Measurements from ENCODE around the gene ARMC10.
"Not testable (repeated sequence)": the region's sequence is repeated elsewhere in the genome, so short reads cannot be mapped to it uniquely, and the experiment has no call there.

The ARMC10 gene

GRCh38 chr7:103129702-103130549, 55.0 kb downstream of the ARMC10 start:
- DNase-seq: no peak

- no peak for DNase-seq
Observed at GRCh38 chr7:103130901-103131624, 56.1 kb downstream of the ARMC10 start.

- no peak for DNase-seq
Observed at GRCh38 chr7:103132995-103133688, 58.2 kb downstream of the ARMC10 start.

GRCh38 chr7:103134836-103135554, 60.1 kb downstream of the ARMC10 start:
- no peak for DNase-seq

- no peak for DNase-seq
Observed at GRCh38 chr7:103140061-103140460, 65.1 kb downstream of the ARMC10 start.

GRCh38 chr7:103140685-103141084, 65.7 kb downstream of the ARMC10 start:
- no peak for DNase-seq

GRCh38 chr7:103141753-103142404, 66.9 kb downstream of the ARMC10 start:
- DNase-seq: no peak

- DNase-seq: no peak
Observed at GRCh38 chr7:103142494-103142893, 67.6 kb downstream of the ARMC10 start.

- DNase-seq: no peak
Observed at GRCh38 chr7:103143868-103144267, 68.9 kb downstream of the ARMC10 start.

GRCh38 chr7:103144754-103145153, 69.8 kb downstream of the ARMC10 start:
- not testable (repeated sequence) for DNase-seq

- no peak for DNase-seq
Observed at GRCh38 chr7:103148131-103148993, 73.4 kb downstream of the ARMC10 start.
